Breast epithelium (tissue), 4 donors: Measurements from ENCODE around the gene RETREG3. TPM values are rescaled to one million over a fixed set of nuclear protein-coding genes. Genes with fewer than 3 reads are reported as not detected.
A peak's percentile ranks its signal among the peaks of the same experiment; 100 is the strongest.
"Not testable (repeated sequence)": the region's sequence is repeated elsewhere in the genome, so short reads cannot be mapped to it uniquely, and the experiment has no call there.

ENCODE experiments used
- DNase-seq, 2 donors: peaks; one replicate each; pipeline ENCODE4 v3.0.0-alpha.2; 2019; ENCODE audit warnings: low spot score in 2 of 2
- H3K27ac ChIP-seq, 2 donors: fragments of 200-600 bp; sonication (generic) in 1 of 2; one replicate each; pipeline ENCODE4 v1.5.1; 2016 to 2019; ENCODE audit warnings: mild to moderate bottlenecking in 1 of 2
- H3K27me3 ChIP-seq, 2 donors: fragments of 200-600 bp; sonication (generic) in 1 of 2; one replicate each; pipeline versions ENCODE4 v1.5.1 to v1.6.0; 2017 to 2019; ENCODE audit warnings: control low read depth in 1 of 2, mild to moderate bottlenecking in 1 of 2
- H3K36me3 ChIP-seq: fragments of 200-600 bp; one replicate; pipeline ENCODE4 v1.5.1; 2019
- H3K4me1 ChIP-seq, 2 donors: fragments of 200-600 bp; sonication (generic); one replicate each; pipeline ENCODE4 v1.5.1; 2016 to 2019; ENCODE audit warnings: control low read depth in 1 of 2
- H3K4me3 ChIP-seq, 3 donors: fragments of 200-600 bp; sonication (generic); 1 replicate in 2 of 3; 2 replicates in 1 of 3; pipeline ENCODE4 v1.5.1; 2016 to 2019; ENCODE audit warnings: mild to moderate bottlenecking in 3 of 3, moderate library complexity in 2 of 3
- H3K9me3 ChIP-seq, 2 donors: fragments of 200-600 bp; sonication (generic) in 1 of 2; one replicate each; pipeline ENCODE4 v1.5.1; 2016 to 2019; ENCODE audit warnings: control low read depth in 1 of 2
- CTCF ChIP-seq, 3 donors: fragments of 450-650 bp; IDR thresholded peaks; one replicate each; pipeline ENCODE4 v1.5.1; 2016 to 2017; ENCODE audit warnings: antibody characterized with exemption in 3 of 3, mild to moderate bottlenecking in 3 of 3, moderate library complexity in 3 of 3
- POLR2A ChIP-seq: fragments of 450-650 bp; IDR thresholded peaks from one replicate; pipeline ENCODE4 v1.6.1; 2016; ENCODE audit warnings: antibody characterized with exemption, mild to moderate bottlenecking, moderate library complexity
- POLR2AphosphoS5 ChIP-seq, 3 donors: sonication (generic); formaldehyde crosslinking; IDR thresholded peaks; one replicate each; pipeline ENCODE4 v1.6.1; 2017; ENCODE audit warnings: antibody characterized with exemption in 3 of 3
- intact Hi-C: fragments of 100-400 bp; cut with DNase I; formaldehyde crosslinking; loops from one replicate; pipeline ENCODE4 v1.15.1; 2023; ENCODE audit warnings: low total_unique reads
- total RNA-seq, 3 donors: library from RNA; depleted of rRNA; stranded (reverse); fragments of >200 nt; gene quantifications; one replicate each; pipeline ENCODE4 v1.1.0, GENCODE V29; 2016

Gene RETREG3
- total RNA-seq, 3 donors from 2014 or later: 58.7 to 85.8 (median 62.4) TPM

GRCh38 chr17:42618442-42619150, 9.4 kb upstream of the RETREG3 start:
- Histone ChIP-seq H3K4me3 (no peak overlapping the region), H3K27ac (peak overlapping the region; percentile 5 to 52), H3K9me3 (no peaks in the 10 kb centered on the region), H3K27me3 (no peaks in the 10 kb centered on the region), H3K36me3 (no peaks in the 10 kb centered on the region), H3K4me1 (no peaks in the 10 kb centered on the region)
- DNase-seq: peak in 1 of 2 donors; percentile 60
- peak in 2 of 3 donors; percentile 12 to 37 for TF ChIP-seq CTCF (IDR thresholded peaks at IDR 0.05)
- no peak for TF ChIP-seq POLR2A
- TF ChIP-seq POLR2AphosphoS5 (IDR thresholded peaks at IDR 0.05): peak in 1 of 3 donors; percentile 16
- intact Hi-C loops: loop anchor here (2.0 kb wide), 1 partner anchor 58 kb away; the partner anchor contains the start of gene PLEKHH3

GRCh38 chr17:42617956-42618431, 8.8 kb upstream of the RETREG3 start:
- no peak for TF ChIP-seq POLR2AphosphoS5 (IDR thresholded peaks at IDR 0.05)
- TF ChIP-seq CTCF (IDR thresholded peaks at IDR 0.05): no peak
- Histone ChIP-seq H3K36me3 (no peaks in the 10 kb centered on the region), H3K9me3 (no peaks in the 10 kb centered on the region), H3K4me1 (no peaks in the 10 kb centered on the region), H3K4me3 (no peak overlapping the region), H3K27me3 (no peaks in the 10 kb centered on the region), H3K27ac (peak overlapping the region; percentile 5 to 52)
- no peak for DNase-seq
- intact Hi-C loops: loop anchor here (2.0 kb wide), 1 partner anchor 59 kb away; the partner anchor contains the start of gene PLEKHH3

GRCh38 chr17:42613699-42614295, 4.6 kb upstream of the RETREG3 start:
- H3K4me3 ChIP-seq: no peak overlapping the region

GRCh38 chr17:42612013-42612412, 2.8 kb upstream of the RETREG3 start:
- H3K4me3 ChIP-seq: no peak overlapping the region
- H3K27ac ChIP-seq: no peak overlapping the region
- no peaks in the 10 kb centered on the region for H3K9me3 ChIP-seq
- H3K4me1 ChIP-seq: peaks cover 0 to 2% of the 10 kb centered on the region in 2 donors
- intact Hi-C loops: no loop called here
- TF ChIP-seq POLR2A (no peak), POLR2AphosphoS5 (IDR thresholded peaks at IDR 0.05) (no peak), CTCF (IDR thresholded peaks at IDR 0.05) (no peak)
- no peaks in the 10 kb centered on the region for H3K36me3 ChIP-seq
- H3K27me3 ChIP-seq: no peaks in the 10 kb centered on the region
- no peak for DNase-seq

More at GRCh38 chr17:42613699-42614295, 4.6 kb upstream of the RETREG3 start:
- no peaks in the 10 kb centered on the region for H3K36me3 ChIP-seq
- no peaks in the 10 kb centered on the region for H3K27me3 ChIP-seq
- intact Hi-C loops: no loop called here
- no peaks in the 10 kb centered on the region for H3K4me1 ChIP-seq
- no peak for DNase-seq
- TF ChIP-seq POLR2AphosphoS5 (IDR thresholded peaks at IDR 0.05) (no peak), CTCF (IDR thresholded peaks at IDR 0.05) (no peak), POLR2A (no peak)
- no peaks in the 10 kb centered on the region for H3K9me3 ChIP-seq
- no peak overlapping the region for H3K27ac ChIP-seq

- H3K36me3 ChIP-seq, H3K4me1 ChIP-seq, H3K27me3 ChIP-seq, H3K9me3 ChIP-seq: not testable (repeated sequence)
- H3K27ac ChIP-seq: peak overlapping the region; percentile 92 to 94
- H3K4me3 ChIP-seq: peak overlapping the region; percentile 71 to 92 (median 83)
- intact Hi-C loops: loop anchor here (1.0 kb wide), 1 partner anchor 14 kb away; no protein-coding TSS in a partner anchor
- peak in 1 of 2 donors; percentile 24 for DNase-seq
These were observed 934 bp upstream of the RETREG3 start for GRCh38 chr17:42609814-42610801.
